Measurements from ENCODE around the gene SIGLEC9. TPM values are rescaled to one million over a fixed set of nuclear protein-coding genes. Genes with fewer than 3 reads are reported as not detected.

SIGLEC9 gene
- polyA plus RNA-seq, 4 donors, result 0.95 to 2.1 (median 1.5) TPM

DNA sequence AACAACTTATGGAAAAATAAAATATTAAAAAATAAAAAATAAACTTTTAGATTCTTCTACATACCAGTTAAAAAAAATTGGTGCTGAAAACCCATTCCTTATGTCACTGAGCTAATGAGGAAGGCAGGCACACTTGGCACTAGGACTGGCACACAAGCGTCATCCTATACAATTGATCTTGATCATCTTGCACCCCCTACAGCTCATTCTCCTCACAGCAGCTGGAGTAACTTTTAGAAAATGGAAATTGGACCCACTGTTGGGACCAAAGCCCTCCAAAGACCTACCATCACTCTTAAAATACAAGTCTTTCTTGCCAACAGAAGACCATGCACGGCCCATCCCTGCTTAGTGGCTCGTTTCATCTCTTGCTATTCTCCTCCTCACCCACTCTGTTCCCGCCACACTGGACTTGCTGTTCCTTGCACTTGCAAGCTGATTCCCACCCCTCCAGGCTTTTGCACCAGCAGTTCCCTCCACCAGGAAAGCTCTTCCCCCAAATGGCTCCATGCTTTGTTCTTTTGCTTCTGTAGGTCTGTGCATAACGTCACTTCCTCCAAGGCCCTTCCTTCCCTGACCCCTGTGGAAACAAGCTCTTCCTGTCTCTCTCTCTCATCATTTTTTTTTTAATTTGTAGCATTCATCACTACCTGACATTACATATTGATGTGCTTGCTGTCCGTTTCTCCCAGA is 28.1 kb upstream of the SIGLEC9 start:
- DNase-seq (ENCODE audit: low read depth in 4 of 4, low spot score in 2 of 4), result no peak

DNA sequence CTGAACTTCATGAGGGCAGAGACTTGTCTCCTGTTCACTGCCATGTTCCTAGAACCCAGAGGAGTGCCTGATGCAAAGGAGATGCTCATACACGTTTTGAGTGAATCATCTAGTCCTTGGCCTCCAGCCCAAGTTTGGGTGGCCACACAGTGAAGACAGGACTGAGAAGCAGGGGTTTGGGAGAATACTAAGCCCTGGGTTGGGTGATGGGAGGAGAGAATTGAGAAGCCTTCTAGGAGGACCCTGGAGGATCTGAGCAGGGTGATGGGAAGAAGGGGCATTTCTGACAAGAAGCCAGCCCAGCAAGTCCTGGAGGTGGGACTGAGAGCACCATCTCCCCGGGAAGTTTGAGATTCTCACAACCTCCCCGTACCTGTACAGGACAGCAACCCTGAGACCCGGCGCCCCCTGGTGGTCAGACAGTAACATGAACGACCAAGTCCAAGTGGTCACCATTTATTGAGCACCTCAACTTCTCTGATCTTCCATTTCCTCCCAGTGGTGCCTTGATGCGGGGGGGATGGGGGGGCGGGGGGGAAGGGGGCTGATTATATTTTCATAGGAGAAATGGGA is 27.5 kb upstream of the SIGLEC9 start:
- DNase-seq (ENCODE audit: low read depth in 4 of 4, low spot score in 2 of 4), result no peak

DNA sequence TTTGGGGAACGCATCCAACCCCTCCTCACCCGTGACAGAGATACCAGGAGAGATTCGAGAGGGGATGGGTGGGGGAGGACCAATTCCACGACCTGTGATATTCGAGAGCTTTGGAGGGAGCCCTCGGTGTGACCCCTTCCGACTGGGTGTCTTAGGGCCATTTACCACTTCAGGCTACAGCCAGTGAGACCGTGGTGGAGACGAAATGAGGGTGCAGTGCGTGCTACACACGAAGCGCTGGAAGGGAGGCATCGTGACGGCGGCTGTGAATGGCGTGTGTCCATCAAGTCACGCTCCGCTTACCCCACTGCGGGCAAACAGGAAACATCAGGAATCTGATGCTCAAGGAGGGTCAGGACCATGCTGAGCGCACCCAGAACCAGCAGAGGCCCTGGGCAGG is 26.9 kb upstream of the SIGLEC9 start:
- no peak for DNase-seq (ENCODE audit: low read depth in 4 of 4, low spot score in 2 of 4)

DNA sequence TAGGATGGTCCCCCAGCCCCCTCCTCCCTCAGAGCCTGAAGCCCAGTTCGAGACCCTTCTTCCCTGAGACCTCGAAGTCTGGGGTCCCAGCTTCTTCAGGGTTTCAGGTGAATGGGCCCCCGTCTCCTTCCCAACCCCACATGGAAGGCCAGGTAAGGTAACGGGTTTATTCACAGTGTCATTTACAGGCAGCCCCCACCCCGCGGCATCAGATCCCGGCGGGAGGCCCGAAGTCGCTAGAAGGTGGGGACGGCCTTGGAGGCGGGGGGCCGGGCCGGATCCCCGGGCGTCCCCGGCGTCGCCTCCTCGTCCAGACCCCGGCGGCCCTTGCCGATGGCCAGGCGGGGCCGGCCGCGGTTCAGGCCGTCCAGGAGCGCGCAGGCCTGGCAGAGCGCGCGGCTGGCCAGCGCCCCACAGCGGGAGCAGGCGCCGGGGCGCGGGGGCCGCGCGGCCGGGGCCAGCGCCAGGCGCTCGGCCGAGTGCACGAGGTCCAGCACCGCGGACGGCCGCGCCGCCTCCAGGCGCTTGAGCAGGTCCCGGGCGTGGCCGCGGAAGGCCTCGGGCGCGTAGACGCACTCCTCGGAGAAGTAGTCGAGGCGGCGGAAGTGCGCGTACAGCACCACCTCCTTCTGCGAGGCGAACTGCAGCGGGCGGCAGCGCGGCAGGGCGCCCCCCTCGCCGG is 26.2 kb upstream of the SIGLEC9 start:
- peak in 1 of 4 donors; percentile 40 for DNase-seq (ENCODE audit: low read depth in 4 of 4, low spot score in 2 of 4)

DNA sequence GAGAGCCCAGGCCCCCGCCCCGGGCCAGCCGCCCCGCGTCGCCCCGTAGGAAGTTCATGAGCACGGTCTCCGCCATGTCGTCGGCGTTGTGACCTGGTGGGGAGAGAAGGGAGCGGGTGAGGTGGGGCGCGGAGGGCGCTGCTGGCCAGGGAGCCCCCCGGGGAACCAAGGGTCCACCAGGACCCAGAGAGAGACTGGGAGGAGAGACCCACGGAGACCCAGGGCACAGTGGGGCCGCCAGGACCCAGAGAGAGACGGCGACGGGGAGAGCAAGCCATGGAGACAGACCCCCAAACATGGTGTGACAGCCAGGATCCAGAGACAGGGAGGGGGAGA is 25.7 kb upstream of the SIGLEC9 start:
- no peak for DNase-seq (ENCODE audit: low read depth in 4 of 4, low spot score in 2 of 4)

DNA sequence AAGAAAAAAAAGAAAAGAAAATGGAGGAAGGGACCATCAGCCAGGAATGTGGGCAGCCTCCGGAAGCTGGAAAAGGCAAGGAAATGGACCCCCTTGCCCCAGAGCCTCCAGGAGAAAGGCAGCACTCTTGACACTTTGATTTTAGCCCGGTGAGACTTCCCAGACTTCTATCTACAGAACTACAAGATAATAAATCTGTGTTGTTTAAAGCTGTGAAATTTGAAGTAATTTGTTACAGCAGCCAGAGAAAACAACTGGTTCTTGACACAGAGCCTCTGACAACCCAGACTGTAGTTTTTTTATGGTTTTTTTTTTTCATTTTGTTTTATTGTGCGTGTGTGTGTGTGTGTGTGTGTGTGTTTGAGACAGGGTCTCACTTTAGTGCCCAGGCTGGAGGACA is 24.1 kb upstream of the SIGLEC9 start:
- no peak for DNase-seq (ENCODE audit: low read depth in 4 of 4, low spot score in 2 of 4)

DNA sequence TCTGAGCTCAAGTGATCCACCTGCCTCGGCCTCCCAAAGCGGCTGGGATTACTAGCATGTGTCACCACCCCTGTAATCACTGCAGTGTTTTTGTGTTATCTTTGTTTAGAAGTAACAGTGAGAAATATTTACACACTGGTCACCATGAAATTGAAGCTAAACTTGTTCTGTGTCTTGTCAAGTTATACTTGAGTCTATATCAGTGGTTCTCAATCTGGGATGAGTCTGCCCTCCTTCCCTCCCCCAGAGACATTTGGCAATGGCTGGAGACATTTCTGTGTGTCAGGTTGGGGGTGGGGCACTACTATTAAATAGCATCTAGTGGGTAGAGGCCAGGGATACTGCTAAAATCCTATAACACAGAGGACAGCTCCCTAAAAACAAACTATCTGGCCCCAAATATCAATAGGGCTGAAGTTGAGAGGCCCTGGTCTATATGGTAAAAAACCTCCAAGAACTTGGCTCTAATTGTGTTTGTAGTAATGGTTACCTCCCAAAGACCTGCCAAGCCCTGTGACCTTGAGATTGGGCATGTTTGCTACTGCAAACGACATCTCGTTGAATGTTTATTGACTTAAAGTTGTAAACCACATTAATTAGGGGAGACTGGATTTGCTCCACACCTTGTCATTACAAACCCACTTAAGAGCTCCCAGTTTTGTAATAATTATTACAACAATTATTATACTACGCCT is 23.4 kb upstream of the SIGLEC9 start:
- no peak for DNase-seq (ENCODE audit: low read depth in 4 of 4, low spot score in 2 of 4)

DNA sequence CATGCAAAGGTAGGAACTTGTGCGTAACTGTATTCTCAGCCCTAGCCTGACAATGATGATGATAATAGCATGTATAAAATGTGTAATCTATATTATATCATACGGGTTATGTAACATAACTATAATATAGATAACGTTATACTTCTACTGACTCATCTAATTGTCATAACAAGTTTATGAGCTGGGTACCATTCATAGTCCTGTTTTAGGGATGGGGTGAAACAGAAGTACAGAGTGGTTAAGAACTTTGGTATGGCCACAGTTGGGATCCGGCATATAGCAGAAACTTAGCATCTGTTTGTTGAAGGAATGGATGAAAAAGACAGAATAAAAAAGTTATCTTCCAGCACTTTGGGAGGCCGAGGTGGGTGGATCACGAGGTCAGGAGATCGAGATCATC is 21.7 kb upstream of the SIGLEC9 start:
- no peak for DNase-seq (ENCODE audit: low read depth in 4 of 4, low spot score in 2 of 4)

DNA sequence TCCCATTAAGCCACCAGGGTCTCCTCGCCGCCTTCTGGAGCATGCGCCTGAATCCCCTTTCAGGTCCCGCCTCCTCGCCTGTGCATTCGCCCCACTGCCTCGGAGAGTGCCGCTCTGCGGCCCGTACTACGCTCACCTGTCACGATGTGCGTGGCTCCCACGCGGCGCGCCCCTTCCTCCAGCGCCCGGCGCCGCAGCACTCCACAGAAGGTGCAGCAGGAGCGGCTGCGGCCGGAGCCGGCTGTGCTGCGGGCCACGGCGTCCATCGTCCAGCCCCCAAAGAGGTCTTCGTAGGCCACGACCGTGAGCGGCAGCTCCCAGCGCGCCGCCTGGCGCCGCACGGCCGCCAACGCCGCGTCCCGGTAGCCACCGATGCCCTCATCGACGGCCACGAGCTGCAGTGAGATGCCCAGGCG is 20.8 kb upstream of the SIGLEC9 start:
- no peak for DNase-seq (ENCODE audit: low read depth in 4 of 4, low spot score in 2 of 4)

DNA sequence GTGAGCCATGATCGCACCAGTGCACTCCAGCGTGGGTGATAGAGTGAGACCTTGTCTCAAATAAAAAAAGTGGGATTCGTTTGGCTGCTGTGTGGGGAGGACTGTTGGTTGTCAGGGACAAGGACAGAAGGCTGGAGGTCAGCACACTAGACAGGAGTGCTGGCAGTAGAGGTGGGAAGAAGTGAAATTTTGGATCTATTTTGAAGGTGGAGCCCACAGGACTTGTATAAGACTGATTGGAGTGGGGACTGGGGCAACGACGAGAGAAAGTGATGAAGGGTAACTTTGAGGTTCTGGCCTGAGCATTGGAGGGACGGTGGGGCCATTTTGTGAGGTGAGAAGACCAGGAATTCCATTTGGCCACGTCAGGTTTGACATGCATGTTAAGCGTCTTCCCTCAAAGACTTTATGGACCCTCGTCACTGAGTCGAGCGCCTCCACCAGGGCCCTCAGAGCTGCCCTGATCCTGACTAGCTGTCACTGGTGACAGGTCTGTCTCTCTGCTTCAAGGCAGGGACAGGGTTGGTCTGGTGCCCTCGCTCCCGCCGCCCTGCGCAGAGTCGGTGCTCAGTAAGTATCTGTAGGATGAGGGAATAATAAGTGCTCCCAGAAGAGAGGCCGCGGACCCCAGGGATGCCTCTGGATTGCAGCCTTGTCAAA is 17.2 kb upstream of the SIGLEC9 start:
- DNase-seq (ENCODE audit: low read depth in 4 of 4, low spot score in 2 of 4), result no peak

DNA sequence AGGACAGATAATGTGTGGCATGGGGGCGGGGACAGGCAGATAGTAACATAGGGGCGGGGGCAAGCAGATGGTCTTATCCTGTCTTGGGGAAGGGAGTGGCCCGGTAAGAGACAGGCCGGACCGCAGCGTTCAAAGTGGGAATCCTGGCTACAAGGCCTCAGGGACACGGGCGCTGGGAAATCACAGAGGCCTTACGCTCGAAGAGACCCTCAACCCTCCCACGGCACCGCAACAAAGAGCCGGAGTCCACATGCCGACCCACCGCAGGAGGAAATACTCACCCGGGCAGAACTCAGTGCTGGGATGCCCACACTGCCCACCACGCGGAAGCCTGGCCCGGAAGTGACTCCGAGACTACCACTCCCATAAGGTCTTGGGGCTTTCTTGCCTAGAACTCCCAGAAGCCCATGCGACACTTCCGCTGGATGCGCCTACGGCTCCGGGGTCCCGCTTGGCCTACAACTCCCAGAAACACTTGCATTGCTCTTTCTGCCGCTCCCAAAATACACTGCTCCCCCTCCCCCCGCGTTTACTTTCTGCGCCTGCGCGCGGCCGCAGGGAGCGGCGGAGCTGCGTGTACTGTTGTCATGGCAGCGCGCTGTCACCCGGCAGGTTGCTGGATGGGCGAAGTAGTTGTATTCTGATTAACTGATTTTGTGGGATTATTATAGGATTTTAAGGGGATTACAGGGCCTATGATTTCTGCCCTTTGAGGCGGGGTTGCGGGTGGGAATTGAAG is 16.5 kb upstream of the SIGLEC9 start, which contains the start of gene CTU1:
CTU1 (minus strand) TSS at position 344 of the 739 bp plus-strand sequence. CDS start 3,840 bp downstream, outside the sequence.
- DNase-seq (ENCODE audit: low read depth in 4 of 4, low spot score in 2 of 4), result peak; percentile 91 to 98 (median 96)

DNA sequence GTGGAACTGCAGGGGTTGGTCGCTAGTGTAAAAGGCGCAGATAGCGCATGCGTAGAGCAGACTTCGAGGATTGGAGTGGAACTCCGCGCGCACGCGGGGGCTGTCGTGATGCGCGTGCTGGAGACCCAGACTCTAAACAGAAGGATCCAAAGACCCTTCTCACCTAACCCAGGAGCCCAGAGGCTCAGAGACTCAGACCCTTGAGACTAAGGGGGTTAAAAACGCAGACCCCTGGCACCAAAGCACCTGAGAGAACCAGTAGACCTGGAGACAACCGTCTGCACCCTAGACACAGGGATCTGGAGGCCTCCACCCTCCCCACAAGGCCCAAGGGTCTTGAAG is 15.9 kb upstream of the SIGLEC9 start:
- DNase-seq (ENCODE audit: low read depth in 4 of 4, low spot score in 2 of 4), result no peak

DNA sequence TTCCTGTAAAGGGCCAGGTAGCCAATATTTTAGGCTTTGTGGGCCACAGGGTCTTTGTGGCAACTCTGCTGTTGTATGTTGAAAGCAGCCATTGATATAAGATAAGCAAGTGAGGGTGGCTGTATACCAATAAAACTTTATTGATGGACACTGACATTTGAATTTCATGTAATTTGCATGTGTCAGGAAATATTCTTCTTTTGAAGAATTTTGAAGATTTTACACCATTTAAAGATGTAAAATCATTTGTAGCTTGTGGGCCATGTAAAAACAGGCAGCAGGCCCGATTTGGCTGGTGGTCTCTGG is 14.1 kb upstream of the SIGLEC9 start:
- no peak for DNase-seq (ENCODE audit: low read depth in 4 of 4, low spot score in 2 of 4)

DNA sequence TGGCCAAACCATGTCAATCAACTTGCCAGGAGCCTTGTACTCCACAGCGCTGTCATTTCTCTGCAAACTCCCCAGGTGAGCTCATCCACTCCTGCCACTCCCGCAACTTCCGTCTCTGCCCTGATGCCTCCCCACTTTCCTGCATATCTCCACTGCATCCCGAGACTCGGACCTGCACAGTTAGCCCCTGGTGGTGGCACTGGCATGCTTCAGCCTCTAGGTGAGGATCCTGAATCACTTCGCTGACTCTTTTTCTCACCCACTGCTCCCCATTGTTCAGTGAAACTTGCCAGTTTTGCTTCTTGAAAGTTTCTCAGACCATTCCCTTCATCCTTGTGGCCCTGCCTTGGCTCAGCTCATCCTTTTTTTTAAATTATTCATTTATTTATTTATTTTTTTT is 13.1 kb upstream of the SIGLEC9 start:
- no peak for DNase-seq (ENCODE audit: low read depth in 4 of 4, low spot score in 2 of 4)

DNA sequence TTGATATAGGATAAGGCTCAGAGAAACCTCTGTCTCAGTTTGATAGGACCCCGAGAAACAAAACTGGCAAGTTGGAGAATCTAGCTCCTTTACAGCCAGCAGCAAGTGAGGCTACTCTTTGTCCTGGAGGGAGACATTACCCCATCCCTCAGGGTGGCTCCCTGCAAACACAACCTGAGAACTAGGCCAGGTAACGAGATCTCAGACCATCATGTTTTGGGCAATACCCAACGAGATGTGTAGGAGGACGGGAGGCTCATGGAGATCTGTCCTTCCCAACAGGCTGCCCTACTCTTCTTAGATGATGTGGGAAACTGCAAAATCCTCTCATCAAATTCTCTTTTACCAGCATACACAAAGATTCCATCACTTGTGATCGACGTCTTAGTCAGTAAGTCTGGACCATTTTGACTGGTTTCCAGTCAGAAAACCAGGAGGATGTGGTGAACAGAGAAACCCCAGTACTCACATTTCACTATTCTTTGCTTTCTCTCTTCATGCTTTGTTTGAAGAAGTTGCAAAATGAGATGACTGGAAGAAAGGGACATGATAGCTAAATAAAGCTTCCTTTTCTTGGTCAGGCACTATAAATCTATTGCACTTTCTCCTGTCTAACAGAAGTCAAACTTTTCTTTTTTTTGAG is 10.5 kb upstream of the SIGLEC9 start:
- DNase-seq (ENCODE audit: low read depth in 4 of 4, low spot score in 2 of 4), result no peak

DNA sequence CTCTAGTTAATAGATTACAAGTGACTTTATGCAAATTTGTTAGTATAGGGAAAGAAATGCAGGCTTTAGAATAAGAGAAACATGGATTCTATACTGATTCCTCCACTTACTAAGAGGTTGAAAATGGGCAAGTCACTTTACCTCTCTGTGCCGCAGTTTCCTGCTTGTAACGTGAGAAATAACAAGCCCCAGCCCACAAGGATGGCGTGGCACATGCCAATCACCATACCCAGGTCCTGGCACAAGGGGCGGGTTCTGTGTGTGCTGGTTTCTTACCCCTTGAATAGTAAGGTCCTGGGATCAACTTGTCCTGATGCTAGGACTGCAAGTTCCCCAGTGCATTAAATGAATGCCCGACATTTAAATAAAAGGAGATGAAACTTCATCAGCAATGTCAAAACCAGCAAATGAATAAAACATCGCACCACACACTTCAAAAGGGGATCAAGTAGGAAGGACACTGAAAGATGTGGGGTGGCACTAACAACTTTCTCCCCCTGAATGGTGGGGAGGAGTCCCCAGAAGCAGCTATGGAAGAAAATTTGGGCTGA is 7.9 kb upstream of the SIGLEC9 start:
- no peak for DNase-seq (ENCODE audit: low read depth in 4 of 4, low spot score in 2 of 4)

DNA sequence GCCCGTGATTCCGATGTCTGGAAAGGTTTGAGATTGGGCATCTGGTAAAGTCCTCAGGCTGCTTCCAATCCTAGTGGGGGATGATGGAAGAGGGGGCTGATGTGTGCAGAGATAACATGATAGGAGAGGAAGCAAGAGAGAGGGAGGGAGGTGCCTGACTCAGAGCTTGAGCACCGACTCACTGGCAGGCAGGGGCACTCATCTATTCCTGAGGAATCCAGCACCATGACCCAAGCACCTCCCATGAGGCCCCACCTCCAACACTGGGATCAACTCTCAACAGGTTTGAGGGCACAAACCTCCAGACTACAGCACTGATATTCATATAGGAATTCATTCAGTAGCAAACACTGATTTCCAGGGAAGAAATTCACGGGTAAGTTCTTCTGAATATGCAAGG is 5.6 kb upstream of the SIGLEC9 start:
- DNase-seq (ENCODE audit: low read depth in 4 of 4, low spot score in 2 of 4), result no peak

DNA sequence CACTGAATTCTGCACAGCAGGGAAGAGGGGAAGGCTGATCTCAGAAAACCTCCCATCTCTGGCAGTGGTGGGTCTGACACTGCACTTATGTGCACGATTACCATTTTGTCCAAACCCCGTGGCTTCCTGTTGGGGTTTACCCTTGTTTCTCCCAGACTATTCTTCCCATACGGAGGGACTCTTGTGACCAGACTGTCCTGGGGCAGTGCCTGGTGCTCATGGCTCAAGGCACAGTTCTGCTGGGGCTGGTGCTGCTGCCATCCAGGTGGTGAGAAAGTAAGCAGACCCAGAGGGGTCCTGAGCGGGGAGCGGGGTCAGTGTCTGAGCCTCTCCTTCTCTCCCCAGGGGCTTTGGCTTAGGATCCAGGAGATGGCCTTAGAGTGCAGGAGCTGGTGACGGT is 5.1 kb upstream of the SIGLEC9 start:
- DNase-seq (ENCODE audit: low read depth in 4 of 4, low spot score in 2 of 4), result no peak

DNA sequence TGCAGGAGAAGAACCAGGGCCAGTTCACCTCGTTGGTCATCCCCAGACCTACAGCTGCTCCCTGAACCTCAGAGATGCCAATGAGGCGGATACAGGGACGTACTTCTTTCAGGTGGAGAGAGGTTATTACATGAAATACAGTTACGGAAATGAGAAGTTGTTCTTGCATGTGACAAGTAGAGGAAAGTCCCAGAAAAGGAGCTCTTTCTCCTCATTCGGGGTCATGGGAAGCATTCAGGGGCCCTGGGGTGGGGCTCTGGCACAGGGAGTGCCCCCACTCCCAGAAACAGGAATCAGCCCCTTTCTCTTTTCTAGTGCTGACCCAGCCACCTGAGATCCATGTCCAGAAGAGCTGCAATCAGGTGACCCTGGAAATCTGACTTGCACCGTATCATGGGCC is 4.5 kb upstream of the SIGLEC9 start:
- no peak for DNase-seq (ENCODE audit: low read depth in 4 of 4, low spot score in 2 of 4)

DNA sequence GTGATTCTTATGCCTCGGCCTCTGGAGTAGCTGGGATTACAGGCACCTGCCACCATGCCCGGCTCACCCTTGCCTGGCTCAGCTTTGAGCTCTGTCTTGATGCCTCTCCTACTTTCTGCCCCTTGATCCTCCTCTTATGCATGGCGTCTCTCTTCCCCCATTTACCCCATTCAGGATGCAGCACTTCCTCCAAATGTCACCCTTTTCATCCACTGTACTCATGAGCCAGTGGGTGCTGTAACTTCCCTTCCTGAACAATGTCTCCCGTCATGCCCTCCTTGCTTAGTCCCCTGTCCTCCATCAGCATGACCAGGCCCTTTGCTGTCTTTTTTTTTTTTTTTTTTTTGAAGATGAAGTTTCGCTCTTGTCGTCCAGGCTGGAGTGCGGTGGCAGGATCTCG is 3.4 kb upstream of the SIGLEC9 start:
- no peak for DNase-seq (ENCODE audit: low read depth in 4 of 4, low spot score in 2 of 4)

All from left renal cortex interstitium (tissue), 4 donors.